ENCODE measurements around the gene ADSL.

ADSL gene

GRCh38 chr22:40436505-40437431 lies 90.5 kb downstream of the ADSL start:
- peak; percentile 39 for DNase-seq (ENCODE audit: low read depth, low spot score)

Measured in ELF-1 (cell line).